Skeletal muscle satellite cell (primary cell): ENCODE data around the gene PARN.
"Not testable (repeated sequence)": the region's sequence is repeated elsewhere in the genome, so short reads cannot be mapped to it uniquely, and the experiment has no call there.

ENCODE experiments used
- H3K27me3 ChIP-seq: 2 replicates; pipeline ENCODE4 v1.7.0; 2013; ENCODE audit warnings: low read length; ENCODE audit not compliant: control insufficient read depth, insufficient read depth
- H3K36me3 ChIP-seq: 2 replicates; pipeline ENCODE4 v1.7.0; 2013; ENCODE audit warnings: mild to moderate bottlenecking, control low read depth, low read length; ENCODE audit not compliant: insufficient read depth
- H3K4me1 ChIP-seq: 2 replicates; pipeline ENCODE4 v1.7.0; 2013; ENCODE audit warnings: low read length; ENCODE audit not compliant: control insufficient read depth, insufficient read depth
- H3K4me2 ChIP-seq: 2 replicates; pipeline ENCODE4 v1.7.0; 2013; ENCODE audit warnings: mild to moderate bottlenecking, low read length
- H3K4me3 ChIP-seq: 2 replicates; pipeline ENCODE4 v1.7.0; 2013; ENCODE audit warnings: low read length
- H3K9ac ChIP-seq: 2 replicates; pipeline ENCODE4 v1.7.0; 2013; ENCODE audit warnings: mild to moderate bottlenecking, low read depth, low read length, moderate library complexity
- H3K9me3 ChIP-seq: replicated peaks from 2 replicates; pipeline ENCODE4 v1.7.0; 2013; ENCODE audit warnings: mild to moderate bottlenecking, control low read depth, low read length

PARN gene

GRCh38 chr16:14416184-14416583, 213.9 kb downstream of the PARN start:
- H3K4me3 ChIP-seq: no peak overlapping the region
- H3K9me3 ChIP-seq: no peaks in the 10 kb centered on the region
- H3K36me3 ChIP-seq: no peaks in the 10 kb centered on the region
- H3K27me3 ChIP-seq: no peaks in the 10 kb centered on the region
- no peaks in the 10 kb centered on the region for H3K4me1 ChIP-seq
- no peak overlapping the region for H3K4me2 ChIP-seq
- H3K9ac ChIP-seq: no peak overlapping the region

GRCh38 chr16:14415291-14415690, 214.8 kb downstream of the PARN start:
- Histone ChIP-seq H3K9me3 (no peaks in the 10 kb centered on the region), H3K27me3 (no peaks in the 10 kb centered on the region), H3K4me1 (peaks cover under 1% of the 10 kb centered on the region), H3K4me2 (no peak overlapping the region), H3K4me3 (no peak overlapping the region), H3K9ac (no peak overlapping the region), H3K36me3 (no peaks in the 10 kb centered on the region)

GRCh38 chr16:14409563-14409962, 220.5 kb downstream of the PARN start:
- no peaks in the 10 kb centered on the region for H3K36me3 ChIP-seq
- H3K27me3 ChIP-seq: no peaks in the 10 kb centered on the region
- no peaks in the 10 kb centered on the region for H3K9me3 ChIP-seq
- no peak overlapping the region for H3K9ac ChIP-seq
- peaks cover 6% of the 10 kb centered on the region for H3K4me1 ChIP-seq
- no peak overlapping the region for H3K4me2 ChIP-seq
- no peak overlapping the region for H3K4me3 ChIP-seq

GRCh38 chr16:14407786-14408399, 222.2 kb downstream of the PARN start:
- Histone ChIP-seq H3K4me3 (no peak overlapping the region), H3K9ac (no peak overlapping the region), H3K9me3 (no peaks in the 10 kb centered on the region), H3K4me2 (no peak overlapping the region), H3K36me3 (no peaks in the 10 kb centered on the region), H3K27me3 (no peaks in the 10 kb centered on the region), H3K4me1 (peaks cover 6% of the 10 kb centered on the region)

GRCh38 chr16:14405611-14406537, 224.2 kb downstream of the PARN start:
- no peak overlapping the region for H3K4me2 ChIP-seq
- no peak overlapping the region for H3K9ac ChIP-seq
- no peak overlapping the region for H3K4me3 ChIP-seq
- no peaks in the 10 kb centered on the region for H3K27me3 ChIP-seq
- no peaks in the 10 kb centered on the region for H3K36me3 ChIP-seq
- peaks cover 10% of the 10 kb centered on the region for H3K4me1 ChIP-seq
- H3K9me3 ChIP-seq: no peaks in the 10 kb centered on the region

- not testable (repeated sequence) for H3K36me3 ChIP-seq, H3K4me2 ChIP-seq, H3K27me3 ChIP-seq, H3K9ac ChIP-seq, H3K4me3 ChIP-seq, H3K9me3 ChIP-seq
- peaks cover 22% of the 10 kb centered on the region for H3K4me1 ChIP-seq
Measured at GRCh38 chr16:14403001-14403389, 227.1 kb downstream of the PARN start.

GRCh38 chr16:14402114-14403000, 227.7 kb downstream of the PARN start:
- not testable (repeated sequence) for H3K4me3 ChIP-seq, H3K9ac ChIP-seq, H3K9me3 ChIP-seq, H3K36me3 ChIP-seq, H3K27me3 ChIP-seq, H3K4me2 ChIP-seq
- H3K4me1 ChIP-seq: peaks cover 22% of the 10 kb centered on the region

GRCh38 chr16:14401711-14402061, 228.4 kb downstream of the PARN start:
- not testable (repeated sequence) for H3K4me3 ChIP-seq, H3K27me3 ChIP-seq, H3K9me3 ChIP-seq, H3K9ac ChIP-seq, H3K36me3 ChIP-seq, H3K4me2 ChIP-seq
- H3K4me1 ChIP-seq: peaks cover 22% of the 10 kb centered on the region

GRCh38 chr16:14400978-14401710, 228.9 kb downstream of the PARN start:
- not testable (repeated sequence) for H3K36me3 ChIP-seq, H3K9ac ChIP-seq, H3K27me3 ChIP-seq, H3K9me3 ChIP-seq, H3K4me3 ChIP-seq, H3K4me2 ChIP-seq
- peaks cover 22% of the 10 kb centered on the region for H3K4me1 ChIP-seq

- peak overlapping the region; percentile 75 for H3K9ac ChIP-seq
Measured at GRCh38 chr16:14400285-14400977, 229.6 kb downstream of the PARN start.

More at GRCh38 chr16:14400285-14400977, 229.6 kb downstream of the PARN start:
- Histone ChIP-seq H3K4me1 (peaks cover 22% of the 10 kb centered on the region), H3K27me3 (no peaks in the 10 kb centered on the region), H3K4me3 (peak overlapping the region; percentile 64), H3K36me3 (no peaks in the 10 kb centered on the region), H3K9me3 (no peaks in the 10 kb centered on the region), H3K4me2 (peak overlapping the region; percentile 89)
